ENCODE measurements around the gene TRPM3.

The TRPM3 gene

GRCh38 chr9:70901746-70902145, 219.7 kb downstream of the TRPM3 start:
- TF ChIP-seq, protein P1, sequence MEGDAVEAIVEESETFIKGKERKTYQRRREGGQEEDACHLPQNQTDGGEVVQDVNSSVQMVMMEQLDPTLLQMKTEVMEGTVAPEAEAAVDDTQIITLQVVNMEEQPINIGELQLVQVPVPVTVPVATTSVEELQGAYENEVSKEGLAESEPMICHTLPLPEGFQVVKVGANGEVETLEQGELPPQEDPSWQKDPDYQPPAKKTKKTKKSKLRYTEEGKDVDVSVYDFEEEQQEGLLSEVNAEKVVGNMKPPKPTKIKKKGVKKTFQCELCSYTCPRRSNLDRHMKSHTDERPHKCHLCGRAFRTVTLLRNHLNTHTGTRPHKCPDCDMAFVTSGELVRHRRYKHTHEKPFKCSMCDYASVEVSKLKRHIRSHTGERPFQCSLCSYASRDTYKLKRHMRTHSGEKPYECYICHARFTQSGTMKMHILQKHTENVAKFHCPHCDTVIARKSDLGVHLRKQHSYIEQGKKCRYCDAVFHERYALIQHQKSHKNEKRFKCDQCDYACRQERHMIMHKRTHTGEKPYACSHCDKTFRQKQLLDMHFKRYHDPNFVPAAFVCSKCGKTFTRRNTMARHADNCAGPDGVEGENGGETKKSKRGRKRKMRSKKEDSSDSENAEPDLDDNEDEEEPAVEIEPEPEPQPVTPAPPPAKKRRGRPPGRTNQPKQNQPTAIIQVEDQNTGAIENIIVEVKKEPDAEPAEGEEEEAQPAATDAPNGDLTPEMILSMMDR (conservative IDR thresholded peaks at IDR 0.05; ENCODE audit: low read depth, low read length): no peak
- H3K4me3 ChIP-seq (ENCODE audit: low read depth, low read length): no peak overlapping the region
- no peak for DNase-seq (ENCODE audit: low read depth)

DNA sequence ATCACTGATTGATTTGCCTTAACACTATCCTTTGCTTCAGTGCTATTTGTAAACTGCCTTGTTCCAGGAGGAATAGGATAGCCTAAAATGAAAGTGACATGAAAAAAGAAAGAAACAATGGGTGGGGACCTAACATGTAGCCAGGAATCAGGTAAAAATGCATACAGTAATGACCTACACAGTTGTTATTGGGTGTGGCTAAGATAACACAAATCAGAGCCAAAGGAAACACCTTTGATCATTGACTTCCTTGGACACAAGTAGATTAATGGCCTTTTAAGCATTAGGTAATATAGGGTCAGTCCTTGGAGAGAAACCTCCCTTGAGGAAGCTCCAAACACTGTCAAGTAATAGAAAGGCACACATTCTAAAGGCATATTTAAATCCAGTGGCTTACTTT, 220.4 kb downstream of the TRPM3 start:
- TF ChIP-seq, protein P1 (conservative IDR thresholded peaks at IDR 0.05; ENCODE audit: low read depth, low read length): no peak
- H3K4me3 ChIP-seq (ENCODE audit: low read depth, low read length): no peak overlapping the region
- DNase-seq (ENCODE audit: low read depth): no peak

DNA sequence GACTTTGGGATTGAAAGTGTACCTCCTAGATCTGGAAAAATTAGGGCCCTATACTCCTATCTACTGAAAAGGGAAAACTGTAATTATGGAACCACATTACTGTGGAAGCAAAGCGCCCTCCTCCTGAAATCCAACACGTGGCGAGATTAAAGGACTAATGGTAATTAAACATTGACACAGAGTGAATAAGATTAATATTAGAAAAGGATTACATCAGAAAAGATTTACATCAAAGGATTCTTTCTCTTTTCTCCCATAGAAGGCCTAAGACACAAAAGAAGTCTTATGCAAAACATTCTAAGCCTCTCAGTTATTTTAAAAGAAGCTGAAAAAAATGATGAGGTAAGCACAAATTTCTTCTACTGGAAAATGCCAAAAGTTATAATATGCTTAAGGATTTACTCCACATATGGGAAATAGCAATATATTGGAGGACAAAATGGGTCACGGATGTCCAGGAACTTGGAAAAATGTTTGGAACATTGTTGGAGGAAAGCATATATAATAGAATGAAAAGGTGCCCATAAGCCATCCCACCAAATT, 227.8 kb downstream of the TRPM3 start:
- DNase-seq (ENCODE audit: low read depth): no peak
- H3K4me3 ChIP-seq (ENCODE audit: low read depth, low read length): no peak overlapping the region
- TF ChIP-seq, protein P1 (conservative IDR thresholded peaks at IDR 0.05; ENCODE audit: low read depth, low read length): no peak

- TF ChIP-seq, protein P1 (conservative IDR thresholded peaks at IDR 0.05; ENCODE audit: low read depth, low read length): no peak
- DNase-seq (ENCODE audit: low read depth): no peak
- H3K4me3 ChIP-seq (ENCODE audit: low read depth, low read length): no peak overlapping the region
These were observed 232.9 kb downstream of the TRPM3 start for GRCh38 chr9:70888471-70888870.

GRCh38 chr9:70887826-70888225, 233.6 kb downstream of the TRPM3 start:
- TF ChIP-seq, protein P1 (conservative IDR thresholded peaks at IDR 0.05; ENCODE audit: low read depth, low read length): no peak
- no peak overlapping the region for H3K4me3 ChIP-seq (ENCODE audit: low read depth, low read length)
- no peak for DNase-seq (ENCODE audit: low read depth)

DNA sequence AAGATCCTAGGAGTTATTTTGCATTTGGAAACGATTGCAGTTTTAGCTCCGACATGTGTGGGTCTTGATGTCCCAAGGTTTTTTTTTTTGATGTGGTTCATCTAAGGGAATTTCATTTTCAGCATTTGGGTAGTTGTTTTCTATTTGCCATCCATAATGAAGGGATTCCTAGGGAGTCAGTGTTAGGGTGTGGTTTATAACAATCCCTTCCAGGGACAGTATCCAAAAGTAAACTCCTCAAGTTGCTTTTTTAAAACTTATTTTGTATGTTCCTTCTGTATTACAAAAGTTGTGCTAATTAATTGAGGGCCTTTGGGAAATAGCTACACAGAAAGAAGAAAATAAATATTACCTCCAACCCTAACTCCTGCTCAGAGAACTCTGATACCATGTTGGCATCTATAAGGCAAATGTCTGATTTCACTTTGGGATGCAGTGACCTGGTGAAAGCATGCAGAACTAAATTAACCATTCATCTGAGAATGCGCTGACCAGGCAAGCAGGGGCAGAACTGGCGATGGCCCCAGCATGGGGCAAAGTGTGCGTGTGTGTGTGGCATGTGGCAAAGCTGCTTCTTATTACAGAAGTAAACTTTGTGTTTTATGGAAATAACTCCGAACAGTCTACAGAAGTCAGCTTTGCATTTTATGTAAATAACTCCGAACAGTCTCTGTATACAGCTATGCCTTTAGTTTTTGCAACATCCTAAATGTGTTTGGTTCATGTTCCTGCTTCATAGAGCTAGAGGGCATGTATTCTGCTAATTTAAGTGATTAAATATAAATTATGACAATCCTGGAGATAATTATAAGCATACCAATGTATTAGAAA, 237.2 kb downstream of the TRPM3 start:
- H3K4me3 ChIP-seq (ENCODE audit: low read depth, low read length): no peak overlapping the region
- TF ChIP-seq, protein P1 (conservative IDR thresholded peaks at IDR 0.05; ENCODE audit: low read depth, low read length): no peak
- DNase-seq (ENCODE audit: low read depth): no peak

DNA sequence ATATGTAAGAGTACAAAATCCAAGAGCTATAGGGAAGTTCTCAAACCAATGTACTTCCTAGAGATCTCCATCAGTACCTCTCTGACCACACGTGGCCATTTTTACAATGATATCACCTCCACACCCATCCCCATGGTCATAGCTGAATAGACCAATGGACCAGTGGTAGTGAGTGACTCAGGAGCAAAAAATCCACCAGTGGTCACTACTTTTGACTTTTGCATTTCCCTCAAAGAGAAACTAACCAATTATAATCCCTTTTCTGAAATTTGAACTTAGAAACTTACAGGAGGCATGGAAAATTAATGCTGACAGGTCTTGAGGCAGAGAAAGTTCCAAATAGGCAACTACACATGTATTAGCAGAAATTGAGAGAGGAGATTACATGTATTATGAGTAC, 238.4 kb downstream of the TRPM3 start:
- TF ChIP-seq, protein P1 (conservative IDR thresholded peaks at IDR 0.05; ENCODE audit: low read depth, low read length): no peak
- peak; percentile 15 for DNase-seq (ENCODE audit: low read depth)
- no peak overlapping the region for H3K4me3 ChIP-seq (ENCODE audit: low read depth, low read length)
